Activated T-helper 17 cell treated with anti-CD3 and anti-CD28 coated beads, Interleukin-2, amount 50 U/mL, for 72 hours (primary cell): ENCODE measurements around the gene TBC1D5. TPM values are rescaled to one million over a fixed set of nuclear protein-coding genes. Genes with fewer than 3 reads are reported as not detected.

Source experiments
- ATAC-seq: fragments of 150-1000 bp; cut with Tn5 transposase; replicated peaks from 2 replicates; pipeline ENCODE4 v1.10.0; 2021; ENCODE audit warnings: mild to moderate bottlenecking, moderate library complexity
- H3K27ac Mint-ChIP-seq: one replicate; pipeline ENCODE4 v1.8.0; 2022; ENCODE audit warnings: mixed read lengths
- H3K27me3 Mint-ChIP-seq: one replicate; pipeline ENCODE4 v1.8.0; 2022; ENCODE audit warnings: mixed read lengths
- H3K36me3 Mint-ChIP-seq: one replicate; pipeline ENCODE4 v1.8.0; 2022; ENCODE audit warnings: low read depth, mild to moderate bottlenecking, mixed read lengths
- H3K4me1 Mint-ChIP-seq: one replicate; pipeline ENCODE4 v1.8.0; 2022; ENCODE audit warnings: mixed read lengths
- H3K4me3 Mint-ChIP-seq: one replicate; pipeline ENCODE4 v1.8.0; 2022; ENCODE audit warnings: mild to moderate bottlenecking, mixed read lengths
- H3K9me3 Mint-ChIP-seq: one replicate; pipeline ENCODE4 v1.8.0; 2022; ENCODE audit warnings: mixed read lengths
- total RNA-seq, 2 donors: library from RNA; stranded (reverse); gene quantifications; one replicate each; pipeline ENCODE4 v1.2.3, GENCODE V29; 2022

TBC1D5 gene
- total RNA-seq, 2 donors from 2014 or later, result 43.9 to 53.2 TPM

GRCh38 chr3:17479681-17480405 is 262.6 kb downstream of the TBC1D5 start:
- no peaks in the 10 kb centered on the region for H3K9me3 Mint-ChIP-seq
- no peaks in the 10 kb centered on the region for H3K4me1 Mint-ChIP-seq
- no peaks in the 10 kb centered on the region for H3K27me3 Mint-ChIP-seq
- ATAC-seq, result no peak
- no peaks in the 10 kb centered on the region for H3K36me3 Mint-ChIP-seq
- H3K4me3 Mint-ChIP-seq, result no peak overlapping the region
- no peak overlapping the region for H3K27ac Mint-ChIP-seq

- Mint-ChIP-seq H3K9me3 (no peaks in the 10 kb centered on the region), H3K4me3 (no peak overlapping the region)
Measured at GRCh38 chr3:17478673-17479072, 263.8 kb downstream of the TBC1D5 start.

GRCh38 chr3:17473761-17474160 is 268.7 kb downstream of the TBC1D5 start:
- Mint-ChIP-seq H3K4me1 (no peaks in the 10 kb centered on the region), H3K27ac (no peak overlapping the region), H3K36me3 (no peaks in the 10 kb centered on the region), H3K9me3 (no peaks in the 10 kb centered on the region), H3K4me3 (no peak overlapping the region), H3K27me3 (no peaks in the 10 kb centered on the region)
- no peak for ATAC-seq

More at GRCh38 chr3:17478673-17479072, 263.8 kb downstream of the TBC1D5 start:
- Mint-ChIP-seq H3K4me1 (no peaks in the 10 kb centered on the region), H3K27ac (no peak overlapping the region), H3K27me3 (no peaks in the 10 kb centered on the region), H3K36me3 (no peaks in the 10 kb centered on the region)
- no peak for ATAC-seq

- Mint-ChIP-seq H3K27me3 (no peaks in the 10 kb centered on the region), H3K4me1 (no peaks in the 10 kb centered on the region), H3K36me3 (no peaks in the 10 kb centered on the region), H3K9me3 (no peaks in the 10 kb centered on the region), H3K4me3 (no peak overlapping the region), H3K27ac (no peak overlapping the region)
- no peak for ATAC-seq
Measured at GRCh38 chr3:17469954-17470353, 272.5 kb downstream of the TBC1D5 start.

- no peak for ATAC-seq
- Mint-ChIP-seq H3K27ac (no peak overlapping the region), H3K36me3 (peaks cover 2% of the 10 kb centered on the region), H3K27me3 (no peaks in the 10 kb centered on the region), H3K4me3 (no peak overlapping the region), H3K4me1 (no peaks in the 10 kb centered on the region), H3K9me3 (no peaks in the 10 kb centered on the region)
Measured at GRCh38 chr3:17469520-17469919, 272.9 kb downstream of the TBC1D5 start.

- H3K27ac Mint-ChIP-seq, result no peak overlapping the region
- no peaks in the 10 kb centered on the region for H3K27me3 Mint-ChIP-seq
- H3K36me3 Mint-ChIP-seq, result peaks cover 7% of the 10 kb centered on the region
- H3K4me1 Mint-ChIP-seq, result no peaks in the 10 kb centered on the region
- H3K9me3 Mint-ChIP-seq, result no peaks in the 10 kb centered on the region
- H3K4me3 Mint-ChIP-seq, result no peak overlapping the region
- ATAC-seq, result no peak
Measured at GRCh38 chr3:17466028-17466427, 276.4 kb downstream of the TBC1D5 start.

- H3K27ac Mint-ChIP-seq, result no peak overlapping the region
- ATAC-seq, result no peak
- H3K4me3 Mint-ChIP-seq, result no peak overlapping the region
- H3K4me1 Mint-ChIP-seq, result no peaks in the 10 kb centered on the region
- H3K27me3 Mint-ChIP-seq, result no peaks in the 10 kb centered on the region
- peaks cover 5% of the 10 kb centered on the region for H3K36me3 Mint-ChIP-seq
- no peaks in the 10 kb centered on the region for H3K9me3 Mint-ChIP-seq
Measured at GRCh38 chr3:17459470-17459993, 282.9 kb downstream of the TBC1D5 start.

- H3K4me3 Mint-ChIP-seq, result no peak overlapping the region
- H3K36me3 Mint-ChIP-seq, result no peaks in the 10 kb centered on the region
- no peak overlapping the region for H3K27ac Mint-ChIP-seq
- no peak for ATAC-seq
- no peaks in the 10 kb centered on the region for H3K27me3 Mint-ChIP-seq
- no peaks in the 10 kb centered on the region for H3K4me1 Mint-ChIP-seq
- H3K9me3 Mint-ChIP-seq, result no peaks in the 10 kb centered on the region
Measured at GRCh38 chr3:17456650-17457049, 285.8 kb downstream of the TBC1D5 start.

GRCh38 chr3:17456046-17456445 is 286.4 kb downstream of the TBC1D5 start:
- Mint-ChIP-seq H3K4me1 (no peaks in the 10 kb centered on the region), H3K36me3 (no peaks in the 10 kb centered on the region), H3K27me3 (no peaks in the 10 kb centered on the region), H3K4me3 (no peak overlapping the region), H3K27ac (no peak overlapping the region), H3K9me3 (no peaks in the 10 kb centered on the region)
- no peak for ATAC-seq

- H3K4me1 Mint-ChIP-seq, result peaks cover 7% of the 10 kb centered on the region
- no peak overlapping the region for H3K4me3 Mint-ChIP-seq
- peaks cover 21% of the 10 kb centered on the region for H3K36me3 Mint-ChIP-seq
- no peak overlapping the region for H3K27ac Mint-ChIP-seq
- H3K9me3 Mint-ChIP-seq, result no peaks in the 10 kb centered on the region
- no peaks in the 10 kb centered on the region for H3K27me3 Mint-ChIP-seq
- no peak for ATAC-seq
Measured at GRCh38 chr3:17444865-17445264, 297.6 kb downstream of the TBC1D5 start.

- no peaks in the 10 kb centered on the region for H3K9me3 Mint-ChIP-seq
- no peak overlapping the region for H3K4me3 Mint-ChIP-seq
- H3K36me3 Mint-ChIP-seq, result peaks cover 21% of the 10 kb centered on the region
- no peak overlapping the region for H3K27ac Mint-ChIP-seq
- no peak for ATAC-seq
- no peaks in the 10 kb centered on the region for H3K27me3 Mint-ChIP-seq
- H3K4me1 Mint-ChIP-seq, result peaks cover 7% of the 10 kb centered on the region
Measured at GRCh38 chr3:17443142-17443541, 299.3 kb downstream of the TBC1D5 start.

GRCh38 chr3:17442332-17443049 is 299.9 kb downstream of the TBC1D5 start:
- no peak overlapping the region for H3K27ac Mint-ChIP-seq
- H3K27me3 Mint-ChIP-seq, result no peaks in the 10 kb centered on the region
- peaks cover 7% of the 10 kb centered on the region for H3K4me1 Mint-ChIP-seq
- H3K9me3 Mint-ChIP-seq, result peaks cover 3% of the 10 kb centered on the region
- H3K4me3 Mint-ChIP-seq, result no peak overlapping the region
- peaks cover 21% of the 10 kb centered on the region for H3K36me3 Mint-ChIP-seq
- ATAC-seq, result no peak

GRCh38 chr3:17433876-17434275 is 308.6 kb downstream of the TBC1D5 start:
- no peak for ATAC-seq
- Mint-ChIP-seq H3K9me3 (peaks cover 3% of the 10 kb centered on the region), H3K4me3 (no peak overlapping the region), H3K4me1 (peaks cover 6% of the 10 kb centered on the region), H3K27me3 (no peaks in the 10 kb centered on the region), H3K36me3 (no peaks in the 10 kb centered on the region), H3K27ac (no peak overlapping the region)

- Mint-ChIP-seq H3K4me1 (peaks cover 6% of the 10 kb centered on the region), H3K27ac (no peak overlapping the region), H3K4me3 (no peak overlapping the region), H3K27me3 (no peaks in the 10 kb centered on the region), H3K9me3 (no peaks in the 10 kb centered on the region), H3K36me3 (no peaks in the 10 kb centered on the region)
- no peak for ATAC-seq
Measured at GRCh38 chr3:17432236-17432635, 310.2 kb downstream of the TBC1D5 start.

- no peaks in the 10 kb centered on the region for H3K9me3 Mint-ChIP-seq
- no peak overlapping the region for H3K27ac Mint-ChIP-seq
- no peak for ATAC-seq
- H3K4me3 Mint-ChIP-seq, result no peak overlapping the region
- peaks cover 6% of the 10 kb centered on the region for H3K4me1 Mint-ChIP-seq
- no peaks in the 10 kb centered on the region for H3K27me3 Mint-ChIP-seq
- no peaks in the 10 kb centered on the region for H3K36me3 Mint-ChIP-seq
Measured at GRCh38 chr3:17431484-17432045, 310.9 kb downstream of the TBC1D5 start.
